ENCODE results near the gene TSPAN12. TPM values are rescaled to one million over a fixed set of nuclear protein-coding genes. Genes with fewer than 3 reads are reported as not detected.

The TSPAN12 gene
- total RNA-seq, 2 donors from 2014 or later, result 35.6 to 50.3 TPM

DNA sequence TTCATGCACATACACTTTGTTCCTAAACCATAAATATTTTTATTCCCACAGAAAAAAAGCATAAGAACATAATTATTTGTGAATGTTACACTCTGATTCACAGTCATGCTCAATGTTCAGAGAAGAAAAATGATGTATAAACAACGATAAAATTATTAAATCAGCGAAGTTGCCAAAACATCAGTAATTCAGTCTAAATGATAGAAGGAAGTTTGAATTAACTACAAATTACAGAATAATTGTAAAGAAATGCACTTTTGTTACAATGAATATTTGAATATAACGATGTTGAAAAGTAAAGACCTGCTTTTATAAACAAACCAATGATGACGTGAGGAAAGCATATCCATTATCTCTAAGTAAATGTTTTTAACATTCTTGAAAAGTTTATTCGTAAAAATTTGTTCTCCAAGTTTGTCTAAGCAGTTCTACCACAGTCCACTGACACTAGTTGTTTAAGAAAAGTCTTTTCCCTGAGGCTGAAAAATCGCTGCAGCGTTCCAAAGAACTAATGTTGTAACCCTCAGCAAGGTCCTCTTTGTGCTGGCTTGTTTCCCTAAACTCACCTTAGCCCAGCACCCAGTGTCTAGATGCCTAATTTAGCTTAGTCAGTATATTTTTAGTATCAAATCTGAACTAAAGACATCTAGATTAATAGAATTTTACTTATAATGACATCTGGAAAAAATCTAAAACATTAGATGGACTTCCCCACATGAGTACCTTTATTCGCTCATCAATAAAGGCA lies 30.4 kb downstream of the TSPAN12 start:
- no peak overlapping the region for H3K27ac ChIP-seq (ENCODE audit: low read depth, low read length)
- H3K27me3 Mint-ChIP-seq (ENCODE audit: insufficient read depth), result no peaks in the 10 kb centered on the region
- H3K9ac ChIP-seq (ENCODE audit: extremely low read depth, low read length, poor library complexity, severe bottlenecking), result no peak overlapping the region
- H3K9me3 ChIP-seq (ENCODE audit: control insufficient read depth, low read length), result peaks cover 13% of the 10 kb centered on the region
- no peaks in the 10 kb centered on the region for H3K27me3 ChIP-seq (ENCODE audit: control insufficient read depth, insufficient read depth, low read length, poor library complexity, severe bottlenecking)
- peaks cover 33% of the 10 kb centered on the region for H3K36me3 ChIP-seq (ENCODE audit: control insufficient read depth, insufficient read depth, low read length)
- TF ChIP-seq, protein P1, sequence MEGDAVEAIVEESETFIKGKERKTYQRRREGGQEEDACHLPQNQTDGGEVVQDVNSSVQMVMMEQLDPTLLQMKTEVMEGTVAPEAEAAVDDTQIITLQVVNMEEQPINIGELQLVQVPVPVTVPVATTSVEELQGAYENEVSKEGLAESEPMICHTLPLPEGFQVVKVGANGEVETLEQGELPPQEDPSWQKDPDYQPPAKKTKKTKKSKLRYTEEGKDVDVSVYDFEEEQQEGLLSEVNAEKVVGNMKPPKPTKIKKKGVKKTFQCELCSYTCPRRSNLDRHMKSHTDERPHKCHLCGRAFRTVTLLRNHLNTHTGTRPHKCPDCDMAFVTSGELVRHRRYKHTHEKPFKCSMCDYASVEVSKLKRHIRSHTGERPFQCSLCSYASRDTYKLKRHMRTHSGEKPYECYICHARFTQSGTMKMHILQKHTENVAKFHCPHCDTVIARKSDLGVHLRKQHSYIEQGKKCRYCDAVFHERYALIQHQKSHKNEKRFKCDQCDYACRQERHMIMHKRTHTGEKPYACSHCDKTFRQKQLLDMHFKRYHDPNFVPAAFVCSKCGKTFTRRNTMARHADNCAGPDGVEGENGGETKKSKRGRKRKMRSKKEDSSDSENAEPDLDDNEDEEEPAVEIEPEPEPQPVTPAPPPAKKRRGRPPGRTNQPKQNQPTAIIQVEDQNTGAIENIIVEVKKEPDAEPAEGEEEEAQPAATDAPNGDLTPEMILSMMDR (conservative IDR thresholded peaks at IDR 0.05), result no peak
- H3K9me3 Mint-ChIP-seq, result peaks cover 6% of the 10 kb centered on the region
- H3K36me3 Mint-ChIP-seq (ENCODE audit: low read depth), result peaks cover 27% of the 10 kb centered on the region
- no peak for DNase-seq
- no peak overlapping the region for H3K4me3 Mint-ChIP-seq
- no peaks in the 10 kb centered on the region for H3K4me1 ChIP-seq (ENCODE audit: control insufficient read depth, insufficient read depth, low read length)
- no peak overlapping the region for H3K4me3 ChIP-seq (ENCODE audit: low read length)
- 95 to 99% methylated on average over 5 to 8 of the region's 8 CpGs for WGBS, 2 experiments (ENCODE audit: insufficient coverage in 1 of 2, insufficient read length in 1 of 2)
- peaks cover 22% of the 10 kb centered on the region for H3K4me1 Mint-ChIP-seq
- no peak overlapping the region for H3K27ac Mint-ChIP-seq

DNA sequence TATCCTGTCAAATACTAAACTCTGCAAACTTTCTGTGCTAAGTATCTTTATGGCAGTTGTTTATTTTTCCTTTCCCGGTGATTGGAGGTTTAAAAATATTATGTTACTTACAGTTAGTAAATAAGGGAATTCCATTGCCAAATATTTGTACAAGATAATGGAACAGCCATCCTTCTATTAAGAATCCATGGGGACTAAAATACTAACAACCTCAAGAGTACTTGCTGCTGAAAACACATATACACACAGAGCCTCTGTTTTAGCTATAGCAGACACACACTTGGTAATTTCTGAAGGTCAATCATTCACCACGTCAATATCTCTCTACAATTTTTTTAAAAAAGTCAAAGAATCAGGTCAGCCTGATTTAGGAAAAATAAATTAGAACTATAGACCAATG lies 32.4 kb downstream of the TSPAN12 start:
- no peak for DNase-seq
- Mint-ChIP-seq H3K4me1 (peaks cover 22% of the 10 kb centered on the region), H3K36me3 (ENCODE audit: low read depth) (peaks cover 17% of the 10 kb centered on the region), H3K27me3 (ENCODE audit: insufficient read depth) (no peaks in the 10 kb centered on the region), H3K4me3 (no peak overlapping the region), H3K27ac (no peak overlapping the region), H3K9me3 (peaks cover under 1% of the 10 kb centered on the region)
- no peak overlapping the region for H3K9ac ChIP-seq (ENCODE audit: extremely low read depth, low read length, poor library complexity, severe bottlenecking)
- H3K36me3 ChIP-seq (ENCODE audit: control insufficient read depth, insufficient read depth, low read length), result peaks cover 21% of the 10 kb centered on the region
- H3K9me3 ChIP-seq (ENCODE audit: control insufficient read depth, low read length), result peaks cover 4% of the 10 kb centered on the region
- TF ChIP-seq, protein P1 (conservative IDR thresholded peaks at IDR 0.05), result no peak
- no peaks in the 10 kb centered on the region for H3K4me1 ChIP-seq (ENCODE audit: control insufficient read depth, insufficient read depth, low read length)
- H3K4me3 ChIP-seq (ENCODE audit: low read length), result no peak overlapping the region
- WGBS, 2 experiments (ENCODE audit: insufficient coverage in 1 of 2, insufficient read length in 1 of 2), result 86% methylated on average over 1 of the region's 2 CpGs; no CpG with 5 or more reads in 1 of the 2 experiments
- H3K27ac ChIP-seq (ENCODE audit: low read depth, low read length), result no peak overlapping the region
- H3K27me3 ChIP-seq (ENCODE audit: control insufficient read depth, insufficient read depth, low read length, poor library complexity, severe bottlenecking), result no peaks in the 10 kb centered on the region

DNA sequence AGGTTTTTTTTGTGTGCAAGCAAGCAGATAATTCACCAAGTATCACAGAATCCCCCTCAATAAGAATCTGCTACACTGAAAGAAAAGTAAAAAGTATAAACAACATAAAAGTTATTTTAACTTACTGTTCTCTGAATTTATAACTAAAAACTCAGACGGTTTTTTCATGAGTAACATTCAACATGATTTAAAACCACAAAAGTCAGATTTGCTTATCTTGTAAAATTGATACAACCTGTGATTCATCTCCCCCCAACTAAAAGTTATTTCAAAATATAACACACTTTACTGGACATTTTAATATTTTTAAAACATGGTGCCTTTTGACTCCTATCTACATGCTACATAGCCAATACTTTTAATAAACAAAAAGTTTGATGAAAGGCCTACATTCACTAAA lies 32.8 kb downstream of the TSPAN12 start:
- no peaks in the 10 kb centered on the region for H3K27me3 ChIP-seq (ENCODE audit: control insufficient read depth, insufficient read depth, low read length, poor library complexity, severe bottlenecking)
- H3K36me3 Mint-ChIP-seq (ENCODE audit: low read depth), result peaks cover 14% of the 10 kb centered on the region
- H3K9me3 ChIP-seq (ENCODE audit: control insufficient read depth, low read length), result no peaks in the 10 kb centered on the region
- H3K9ac ChIP-seq (ENCODE audit: extremely low read depth, low read length, poor library complexity, severe bottlenecking), result no peak overlapping the region
- no peaks in the 10 kb centered on the region for H3K9me3 Mint-ChIP-seq
- no peaks in the 10 kb centered on the region for H3K27me3 Mint-ChIP-seq (ENCODE audit: insufficient read depth)
- no peak overlapping the region for H3K4me3 ChIP-seq (ENCODE audit: low read length)
- H3K4me1 ChIP-seq (ENCODE audit: control insufficient read depth, insufficient read depth, low read length), result no peaks in the 10 kb centered on the region
- H3K27ac Mint-ChIP-seq, result no peak overlapping the region
- no peak overlapping the region for H3K4me3 Mint-ChIP-seq
- whole genome bisulfite sequencing, 2 experiments (ENCODE audit: insufficient coverage in 1 of 2, insufficient read length in 1 of 2), result 81 to 100% methylated on average over 1 of the region's 1 CpG
- peaks cover 17% of the 10 kb centered on the region for H3K36me3 ChIP-seq (ENCODE audit: control insufficient read depth, insufficient read depth, low read length)
- DNase-seq, result no peak
- peaks cover 25% of the 10 kb centered on the region for H3K4me1 Mint-ChIP-seq
- no peak overlapping the region for H3K27ac ChIP-seq (ENCODE audit: low read depth, low read length)
- TF ChIP-seq, protein P1 (conservative IDR thresholded peaks at IDR 0.05), result no peak

All from endodermal cell (in vitro differentiated cells).